Nephron progenitor cell (in vitro differentiated cells): Measurements from ENCODE around the gene RNF130.
A peak's percentile ranks its signal among the peaks of the same experiment; 100 is the strongest.
"Not testable (repeated sequence)": the region's sequence is repeated elsewhere in the genome, so short reads cannot be mapped to it uniquely, and the experiment has no call there.

Experiments
- DNase-seq: peaks from one replicate; pipeline ENCODE4 v3.0.0; 2021
- H3K27ac Mint-ChIP-seq: 2 replicates; pipeline ENCODE4 v1.8.0; 2021; ENCODE audit warnings: mild to moderate bottlenecking, moderate library complexity, mixed read lengths
- H3K27me3 Mint-ChIP-seq: 2 replicates; pipeline ENCODE4 v1.8.0; 2021; ENCODE audit warnings: mild to moderate bottlenecking, low read depth, mixed read lengths; ENCODE audit not compliant: poor library complexity
- H3K36me3 Mint-ChIP-seq: 2 replicates; pipeline ENCODE4 v1.8.0; 2021; ENCODE audit warnings: low read depth, mixed read lengths
- H3K4me1 Mint-ChIP-seq: 2 replicates; pipeline ENCODE4 v1.8.0; 2021; ENCODE audit warnings: mixed read lengths
- H3K4me3 Mint-ChIP-seq: 2 replicates; pipeline ENCODE4 v1.8.0; 2021; ENCODE audit warnings: mild to moderate bottlenecking, moderate library complexity, mixed read lengths
- H3K9me3 Mint-ChIP-seq: 2 replicates; pipeline ENCODE4 v1.8.0; 2021; ENCODE audit warnings: mild to moderate bottlenecking, moderate library complexity, mixed read lengths
- TF ChIP-seq, protein P1 (sequence below): fragments of 200-600 bp; sonication (generic); IDR thresholded peaks from 2 replicates; pipeline ENCODE4 v1.5.0; 2021; ENCODE audit warnings: antibody characterized with exemption

The RNF130 gene

DNA sequence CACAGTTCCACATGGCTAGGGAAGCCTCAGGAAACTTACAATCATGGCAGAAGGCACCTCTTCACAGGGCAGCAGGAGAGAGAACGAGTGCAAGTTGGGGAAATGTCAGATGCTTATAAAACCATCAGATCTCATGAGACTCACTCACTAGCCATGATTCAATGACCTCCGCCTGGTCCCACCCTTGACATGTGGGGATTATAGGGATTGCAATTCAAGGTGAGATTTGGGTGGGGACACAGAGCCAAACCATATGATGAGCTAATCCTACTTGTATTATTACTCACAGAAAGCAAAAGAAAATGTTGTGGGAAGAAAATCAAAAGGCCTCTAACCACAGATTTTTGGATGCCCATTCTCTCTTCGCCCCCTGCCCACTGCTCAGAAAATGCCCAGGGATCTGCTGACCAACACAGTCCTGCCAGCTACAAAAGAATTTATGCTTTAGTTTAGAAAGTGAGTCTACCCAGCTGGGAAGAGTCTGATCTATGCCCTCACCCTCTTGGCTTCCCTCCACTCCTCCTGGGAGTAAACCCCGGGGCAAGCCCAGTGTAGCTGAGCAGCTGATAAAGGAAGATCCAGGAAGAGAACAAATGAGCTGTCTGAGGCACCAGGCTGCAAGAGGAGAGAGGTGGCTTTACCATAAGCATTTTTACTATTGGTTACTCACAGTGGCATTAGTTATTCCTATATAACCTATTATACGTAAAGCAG is 53.1 kb downstream of the RNF130 start:
- peaks cover 86% of the 10 kb centered on the region for H3K36me3 Mint-ChIP-seq
- H3K4me3 Mint-ChIP-seq = no peak overlapping the region
- no peak for DNase-seq
- no peaks in the 10 kb centered on the region for H3K4me1 Mint-ChIP-seq
- TF ChIP-seq, protein P1, sequence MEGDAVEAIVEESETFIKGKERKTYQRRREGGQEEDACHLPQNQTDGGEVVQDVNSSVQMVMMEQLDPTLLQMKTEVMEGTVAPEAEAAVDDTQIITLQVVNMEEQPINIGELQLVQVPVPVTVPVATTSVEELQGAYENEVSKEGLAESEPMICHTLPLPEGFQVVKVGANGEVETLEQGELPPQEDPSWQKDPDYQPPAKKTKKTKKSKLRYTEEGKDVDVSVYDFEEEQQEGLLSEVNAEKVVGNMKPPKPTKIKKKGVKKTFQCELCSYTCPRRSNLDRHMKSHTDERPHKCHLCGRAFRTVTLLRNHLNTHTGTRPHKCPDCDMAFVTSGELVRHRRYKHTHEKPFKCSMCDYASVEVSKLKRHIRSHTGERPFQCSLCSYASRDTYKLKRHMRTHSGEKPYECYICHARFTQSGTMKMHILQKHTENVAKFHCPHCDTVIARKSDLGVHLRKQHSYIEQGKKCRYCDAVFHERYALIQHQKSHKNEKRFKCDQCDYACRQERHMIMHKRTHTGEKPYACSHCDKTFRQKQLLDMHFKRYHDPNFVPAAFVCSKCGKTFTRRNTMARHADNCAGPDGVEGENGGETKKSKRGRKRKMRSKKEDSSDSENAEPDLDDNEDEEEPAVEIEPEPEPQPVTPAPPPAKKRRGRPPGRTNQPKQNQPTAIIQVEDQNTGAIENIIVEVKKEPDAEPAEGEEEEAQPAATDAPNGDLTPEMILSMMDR = no peak
- H3K9me3 Mint-ChIP-seq = peaks cover 48% of the 10 kb centered on the region
- peaks cover 3% of the 10 kb centered on the region for H3K27me3 Mint-ChIP-seq
- no peak overlapping the region for H3K27ac Mint-ChIP-seq

DNA sequence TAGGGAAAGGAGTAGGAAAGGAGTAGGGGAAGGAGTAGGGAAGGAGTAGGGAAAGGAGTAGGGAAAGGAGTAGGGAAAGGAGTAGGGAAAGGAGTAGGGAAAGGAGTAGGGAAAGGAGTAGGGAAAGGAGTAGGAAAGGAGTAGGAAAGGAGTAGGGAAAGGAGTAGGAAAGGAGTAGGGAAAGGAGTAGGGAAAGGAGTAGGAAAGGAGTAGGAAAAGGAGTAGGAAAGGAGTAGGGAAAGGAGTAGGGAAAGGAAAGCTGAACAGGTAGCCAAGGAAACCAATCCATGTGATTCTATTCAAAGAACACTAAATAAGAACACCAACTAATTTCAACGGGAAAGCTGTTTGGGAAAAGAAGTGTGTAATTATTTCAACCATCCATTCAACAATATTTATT is 56.0 kb downstream of the RNF130 start:
- H3K27me3 Mint-ChIP-seq, DNase-seq, H3K27ac Mint-ChIP-seq, H3K4me3 Mint-ChIP-seq, H3K4me1 Mint-ChIP-seq: not testable (repeated sequence)
- Mint-ChIP-seq H3K36me3 (peaks cover 79% of the 10 kb centered on the region), H3K9me3 (peaks cover 28% of the 10 kb centered on the region)

DNA sequence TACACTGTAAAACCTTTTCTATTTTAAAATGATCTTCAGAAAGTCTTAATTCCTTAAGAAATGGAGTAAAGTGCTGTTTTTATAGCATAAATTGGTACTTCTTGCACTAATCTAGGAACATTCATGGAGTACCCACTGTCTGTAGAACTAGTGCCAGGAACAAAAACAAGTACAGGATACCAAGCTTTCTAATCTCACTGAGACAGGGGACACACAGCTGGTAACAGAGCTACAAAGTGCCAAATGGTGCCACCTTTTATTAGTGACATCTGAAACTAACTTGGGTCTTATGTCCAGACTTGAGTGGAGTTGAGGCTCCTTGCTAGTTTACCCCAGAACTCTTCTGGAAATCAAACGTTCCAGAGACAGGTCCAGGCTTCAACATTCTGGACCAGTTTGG is 57.9 kb downstream of the RNF130 start:
- peaks cover 10% of the 10 kb centered on the region for H3K9me3 Mint-ChIP-seq
- H3K4me1 Mint-ChIP-seq = peaks cover under 1% of the 10 kb centered on the region
- peaks cover 3% of the 10 kb centered on the region for H3K27me3 Mint-ChIP-seq
- H3K4me3 Mint-ChIP-seq = no peak overlapping the region
- TF ChIP-seq, protein P1 = no peak
- peak overlapping the region; percentile 36 for H3K27ac Mint-ChIP-seq
- no peak for DNase-seq
- peaks cover 74% of the 10 kb centered on the region for H3K36me3 Mint-ChIP-seq

DNA sequence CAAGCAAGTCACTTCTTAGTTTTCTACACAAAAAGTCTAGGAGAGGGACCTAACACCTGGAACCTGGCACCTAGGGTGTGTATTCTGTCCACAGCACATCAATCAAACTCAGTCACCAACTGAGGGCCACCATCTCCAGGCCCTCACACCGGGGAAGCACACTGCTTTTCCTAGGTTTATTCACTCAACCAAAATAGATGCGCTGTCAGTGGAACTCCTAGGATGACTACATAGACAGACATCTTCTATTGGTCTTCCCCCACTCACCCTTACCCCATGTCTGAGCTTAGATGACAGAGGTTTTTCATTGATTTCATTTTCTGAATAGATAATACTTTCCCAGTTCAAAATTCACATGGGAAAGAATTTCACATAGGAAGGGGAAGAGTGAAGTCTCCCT is 59.2 kb downstream of the RNF130 start:
- H3K27ac Mint-ChIP-seq = no peak overlapping the region
- DNase-seq = no peak
- no peaks in the 10 kb centered on the region for H3K27me3 Mint-ChIP-seq
- H3K36me3 Mint-ChIP-seq = peaks cover 60% of the 10 kb centered on the region
- peaks cover 14% of the 10 kb centered on the region for H3K4me1 Mint-ChIP-seq
- no peaks in the 10 kb centered on the region for H3K9me3 Mint-ChIP-seq
- H3K4me3 Mint-ChIP-seq = no peak overlapping the region
- TF ChIP-seq, protein P1 = no peak

DNA sequence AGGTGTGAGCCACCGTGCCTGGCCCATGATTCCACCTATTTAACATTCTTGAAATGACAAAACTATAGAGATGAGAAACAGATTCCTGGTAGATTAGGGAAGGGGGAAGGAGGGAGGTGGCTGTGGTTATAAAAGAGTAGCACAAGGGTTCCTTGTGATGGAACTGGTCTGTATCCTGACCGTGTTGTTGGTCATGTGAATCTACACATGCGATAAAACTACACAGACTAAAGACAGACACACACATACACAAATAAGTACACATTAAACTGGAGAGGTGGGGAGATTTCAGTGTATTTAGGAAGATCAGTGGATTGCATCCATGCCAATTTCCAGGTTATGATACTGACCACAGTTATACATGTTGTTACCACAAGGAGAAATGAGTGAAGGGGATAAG is 60.9 kb downstream of the RNF130 start:
- H3K27ac Mint-ChIP-seq = no peak overlapping the region
- H3K36me3 Mint-ChIP-seq = peaks cover 44% of the 10 kb centered on the region
- no peak overlapping the region for H3K4me3 Mint-ChIP-seq
- DNase-seq = no peak
- H3K9me3 Mint-ChIP-seq = no peaks in the 10 kb centered on the region
- TF ChIP-seq, protein P1 = no peak
- H3K27me3 Mint-ChIP-seq = no peaks in the 10 kb centered on the region
- peaks cover 26% of the 10 kb centered on the region for H3K4me1 Mint-ChIP-seq

DNA sequence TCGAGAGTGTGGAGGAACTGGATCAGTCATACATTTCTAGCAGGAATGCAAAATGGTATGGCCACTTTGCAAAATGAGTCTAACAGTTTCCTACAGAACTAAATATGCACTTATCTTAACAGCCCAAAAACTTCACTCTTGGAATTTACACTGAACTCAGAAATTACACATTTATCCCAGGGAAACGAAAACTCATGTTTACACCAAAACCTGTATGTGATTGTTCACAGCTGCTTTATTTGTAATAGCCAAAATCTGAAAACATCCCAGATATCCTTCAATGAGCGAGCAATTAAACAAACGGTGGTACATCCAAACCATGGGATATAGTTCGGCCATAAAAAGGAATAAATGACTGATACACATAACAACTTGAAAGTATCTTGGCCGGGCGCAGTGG is 62.0 kb downstream of the RNF130 start:
- Mint-ChIP-seq H3K4me1 (peaks cover 26% of the 10 kb centered on the region), H3K9me3 (no peaks in the 10 kb centered on the region), H3K27ac (peak overlapping the region; percentile 5), H3K36me3 (peaks cover 43% of the 10 kb centered on the region), H3K4me3 (no peak overlapping the region), H3K27me3 (no peaks in the 10 kb centered on the region)
- TF ChIP-seq, protein P1 = no peak
- DNase-seq = no peak
